HUES64 (cell line): ENCODE results near the gene PRKCZ.

Experiments
- H3K27ac ChIP-seq: 2 replicates; pipeline ENCODE4 v1.7.0; 2013; ENCODE audit warnings: low read depth, low read length, inconsistent platforms
- H3K27me3 ChIP-seq: 2 replicates; pipeline ENCODE4 v1.6.1; 2013; ENCODE audit warnings: mild to moderate bottlenecking, low read length; ENCODE audit not compliant: insufficient read depth
- H3K36me3 ChIP-seq: 2 replicates; pipeline ENCODE4 v1.6.1; 2013; ENCODE audit warnings: mild to moderate bottlenecking, low read length; ENCODE audit not compliant: insufficient read depth
- H3K4me1 ChIP-seq: 2 replicates; pipeline ENCODE4 v1.6.1; 2013; ENCODE audit warnings: mild to moderate bottlenecking, low read length, moderate library complexity; ENCODE audit not compliant: insufficient read depth
- H3K4me3 ChIP-seq: 2 replicates; pipeline ENCODE4 v1.5.1; 2013; ENCODE audit warnings: mild to moderate bottlenecking, low read length, moderate library complexity
- H3K9ac ChIP-seq: 2 replicates; pipeline ENCODE4 v1.6.1; 2013; ENCODE audit warnings: mild to moderate bottlenecking, low read depth, low read length
- H3K9me3 ChIP-seq: 2 replicates; pipeline ENCODE4 v1.6.1; 2013; ENCODE audit warnings: low read depth, low read length; ENCODE audit not compliant: insufficient read depth
- WGBS: fragments of 150-250, 120-280 bp; methylation state at CpG from one replicate; pipeline ENCODE4 v1.1.7; 2013; ENCODE audit warnings: missing lambda C conversion rate; 5-methylcytosine and 5-hydroxymethylcytosine counted together

PRKCZ gene

DNA sequence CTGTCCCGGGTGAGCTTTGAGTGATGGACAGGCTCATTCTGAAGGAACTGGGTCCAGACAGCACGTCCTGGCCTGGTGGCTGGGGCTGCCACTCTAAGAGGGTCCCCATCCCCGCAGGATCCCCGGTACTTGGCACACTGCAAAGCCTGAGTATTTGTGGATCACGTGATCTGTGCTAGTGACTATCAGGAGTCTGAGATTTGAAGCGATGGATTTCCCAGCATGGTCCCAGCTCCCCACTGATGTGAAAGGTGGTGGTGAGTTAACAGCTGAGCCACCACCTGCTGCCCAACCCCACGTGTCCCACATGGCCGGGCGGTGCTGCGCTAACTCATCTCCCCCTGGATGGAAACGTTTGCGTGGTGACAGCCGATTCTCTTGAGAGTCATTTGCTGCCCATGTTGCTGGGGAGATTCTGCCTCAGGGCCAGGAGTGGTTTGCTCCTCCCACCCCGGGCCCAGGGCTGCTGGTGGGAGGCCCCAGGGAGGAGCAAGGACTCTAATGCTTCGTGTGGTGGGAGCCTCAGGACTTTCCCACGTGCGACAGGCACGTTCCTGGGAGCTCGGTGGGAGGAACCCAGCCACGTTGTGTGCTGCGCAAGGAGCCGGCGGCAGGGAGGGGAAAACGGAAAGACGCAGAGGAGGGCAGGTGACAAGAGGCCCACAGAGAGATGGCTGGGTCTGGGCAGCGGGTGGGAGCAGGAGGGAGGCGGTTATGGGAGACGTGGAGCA, 129.2 kb downstream of the PRKCZ start:
- Histone ChIP-seq H3K27ac (no peak overlapping the region), H3K36me3 (peaks cover 22% of the 10 kb centered on the region), H3K9me3 (no peaks in the 10 kb centered on the region), H3K27me3 (no peaks in the 10 kb centered on the region), H3K4me3 (no peak overlapping the region), H3K9ac (no peak overlapping the region), H3K4me1 (no peaks in the 10 kb centered on the region)
- 89% methylated on average over 28 of the region's 28 CpGs for WGBS

DNA sequence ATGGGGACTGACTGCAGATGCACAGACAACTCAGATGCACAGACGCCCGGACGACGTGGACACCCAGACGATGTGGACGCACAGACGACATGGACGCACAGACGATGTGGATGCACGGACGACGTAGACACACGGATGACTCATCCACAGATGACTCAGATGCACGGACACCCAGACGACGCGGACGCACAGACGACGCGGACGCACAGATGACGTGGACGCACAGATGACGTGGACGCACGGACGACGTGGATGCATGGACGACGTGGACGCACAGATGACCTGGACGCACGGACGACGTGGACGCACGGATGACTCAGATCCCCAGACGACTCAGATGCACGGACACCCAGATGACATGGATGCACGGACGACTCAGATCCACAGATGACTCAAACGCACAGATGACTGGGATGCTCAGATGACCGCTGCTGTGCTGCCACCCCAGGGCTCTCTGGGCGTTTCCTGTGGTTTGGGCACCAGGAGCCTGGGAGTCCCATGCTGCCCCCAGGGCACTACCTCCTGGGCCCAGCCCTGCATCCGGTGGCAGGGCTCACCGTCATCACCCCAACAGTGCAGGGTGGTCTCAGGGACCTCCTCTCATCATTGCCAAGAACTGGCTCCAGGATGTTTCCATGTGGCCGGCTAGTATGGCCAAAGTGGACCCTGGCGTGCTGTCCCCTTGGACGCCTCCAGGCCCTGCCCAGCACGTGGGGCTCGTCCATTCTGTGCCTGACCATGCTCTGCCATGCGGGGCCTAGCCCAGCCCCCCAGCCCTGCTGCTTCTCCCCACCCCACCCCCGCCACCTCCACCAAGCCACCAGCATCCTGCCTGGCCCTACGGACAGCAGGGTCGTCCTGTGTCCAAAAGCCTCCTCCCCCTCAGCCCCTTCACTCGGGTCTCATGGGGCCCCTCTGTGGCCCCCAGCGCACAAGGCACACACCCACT, 130.4 kb downstream of the PRKCZ start:
- no peak overlapping the region for H3K27ac ChIP-seq

DNA sequence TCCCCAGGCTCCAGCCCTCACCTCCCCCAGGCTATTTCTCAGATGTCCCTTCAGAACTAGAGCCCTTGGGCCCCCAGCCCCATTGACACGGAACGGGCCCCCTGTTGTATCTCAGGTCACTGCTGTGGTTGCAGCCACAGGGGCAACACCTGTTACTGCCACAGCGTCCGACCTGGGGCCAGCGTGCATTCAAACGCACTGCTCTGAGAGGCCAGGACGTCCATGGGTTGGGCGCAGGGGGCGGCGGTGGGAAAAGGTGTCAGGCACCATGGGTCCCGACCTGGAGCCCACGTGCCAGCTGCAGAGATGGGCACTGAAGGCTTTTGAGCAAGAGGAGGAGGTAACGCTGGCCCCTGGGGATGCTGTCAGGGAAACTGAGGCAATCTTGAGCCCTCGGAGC, 131.1 kb downstream of the PRKCZ start:
- Histone ChIP-seq H3K4me1 (no peaks in the 10 kb centered on the region), H3K27me3 (no peaks in the 10 kb centered on the region), H3K9ac (no peak overlapping the region), H3K36me3 (peaks cover 36% of the 10 kb centered on the region), H3K4me3 (no peak overlapping the region), H3K27ac (no peak overlapping the region), H3K9me3 (no peaks in the 10 kb centered on the region)
- WGBS = 95% methylated on average over 14 of the region's 14 CpGs

More for the DNA sequence above, 130.4 kb downstream of the PRKCZ start:
- Histone ChIP-seq H3K4me1 (no peaks in the 10 kb centered on the region), H3K9ac (no peak overlapping the region), H3K27me3 (no peaks in the 10 kb centered on the region), H3K9me3 (no peaks in the 10 kb centered on the region), H3K4me3 (no peak overlapping the region), H3K36me3 (peaks cover 33% of the 10 kb centered on the region)
- 96% methylated on average over 58 of the region's 58 CpGs for WGBS

- Histone ChIP-seq H3K9me3 (no peaks in the 10 kb centered on the region), H3K4me1 (no peaks in the 10 kb centered on the region), H3K36me3 (peaks cover 36% of the 10 kb centered on the region), H3K4me3 (no peak overlapping the region), H3K27me3 (no peaks in the 10 kb centered on the region), H3K9ac (no peak overlapping the region), H3K27ac (no peak overlapping the region)
- 94% methylated on average over 11 of the region's 11 CpGs for WGBS
These were observed 131.5 kb downstream of the PRKCZ start for GRCh38 chr1:2181752-2182151.

GRCh38 chr1:2182376-2182775, 132.2 kb downstream of the PRKCZ start:
- Histone ChIP-seq H3K9ac (no peak overlapping the region), H3K36me3 (peaks cover 36% of the 10 kb centered on the region), H3K4me3 (no peak overlapping the region), H3K27me3 (no peaks in the 10 kb centered on the region), H3K27ac (no peak overlapping the region), H3K9me3 (no peaks in the 10 kb centered on the region), H3K4me1 (no peaks in the 10 kb centered on the region)
- WGBS = 97% methylated on average over 13 of the region's 13 CpGs

GRCh38 chr1:2183937-2184334, 133.7 kb downstream of the PRKCZ start:
- Histone ChIP-seq H3K4me1 (no peaks in the 10 kb centered on the region), H3K36me3 (peaks cover 28% of the 10 kb centered on the region), H3K9me3 (no peaks in the 10 kb centered on the region), H3K27ac (no peak overlapping the region), H3K9ac (no peak overlapping the region), H3K27me3 (no peaks in the 10 kb centered on the region), H3K4me3 (no peak overlapping the region)
- 95% methylated on average over 15 of the region's 15 CpGs for WGBS

GRCh38 chr1:2184531-2184930, 134.3 kb downstream of the PRKCZ start:
- Histone ChIP-seq H3K9ac (no peak overlapping the region), H3K36me3 (peaks cover 28% of the 10 kb centered on the region), H3K4me3 (no peak overlapping the region), H3K4me1 (no peaks in the 10 kb centered on the region), H3K27me3 (no peaks in the 10 kb centered on the region), H3K27ac (no peak overlapping the region), H3K9me3 (no peaks in the 10 kb centered on the region)
- 93% methylated on average over 18 of the region's 18 CpGs for WGBS

DNA sequence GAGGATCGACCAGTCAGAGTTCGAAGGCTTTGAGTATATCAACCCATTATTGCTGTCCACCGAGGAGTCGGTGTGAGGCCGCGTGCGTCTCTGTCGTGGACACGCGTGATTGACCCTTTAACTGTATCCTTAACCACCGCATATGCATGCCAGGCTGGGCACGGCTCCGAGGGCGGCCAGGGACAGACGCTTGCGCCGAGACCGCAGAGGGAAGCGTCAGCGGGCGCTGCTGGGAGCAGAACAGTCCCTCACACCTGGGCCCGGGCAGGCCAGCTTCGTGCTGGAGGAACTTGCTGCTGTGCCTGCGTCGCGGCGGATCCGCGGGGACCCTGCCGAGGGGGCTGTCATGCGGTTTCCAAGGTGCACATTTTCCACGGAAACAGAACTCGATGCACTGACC, 134.7 kb downstream of the PRKCZ start:
- no peak overlapping the region for H3K4me3 ChIP-seq
- 0 out of 2 replicates have a peak, but pooled peaks cover 2% of the 10 kb centered on the region for H3K4me1 ChIP-seq
- H3K27ac ChIP-seq = no peak overlapping the region
- WGBS = 96% methylated on average over 33 of the region's 33 CpGs
- peaks cover 28% of the 10 kb centered on the region for H3K36me3 ChIP-seq
- H3K9ac ChIP-seq = no peak overlapping the region
- H3K27me3 ChIP-seq = no peaks in the 10 kb centered on the region
- H3K9me3 ChIP-seq = no peaks in the 10 kb centered on the region

- WGBS = 96% methylated on average over 38 of the region's 38 CpGs
- no peak overlapping the region for H3K27ac ChIP-seq
- no peaks in the 10 kb centered on the region for H3K9me3 ChIP-seq
- no peak overlapping the region for H3K4me3 ChIP-seq
- H3K36me3 ChIP-seq = peaks cover 20% of the 10 kb centered on the region
- 0 out of 2 replicates have a peak, but pooled peaks cover 3% of the 10 kb centered on the region for H3K4me1 ChIP-seq
- H3K27me3 ChIP-seq = no peaks in the 10 kb centered on the region
- H3K9ac ChIP-seq = no peak overlapping the region
These were observed 136.0 kb downstream of the PRKCZ start for GRCh38 chr1:2185880-2186855.

DNA sequence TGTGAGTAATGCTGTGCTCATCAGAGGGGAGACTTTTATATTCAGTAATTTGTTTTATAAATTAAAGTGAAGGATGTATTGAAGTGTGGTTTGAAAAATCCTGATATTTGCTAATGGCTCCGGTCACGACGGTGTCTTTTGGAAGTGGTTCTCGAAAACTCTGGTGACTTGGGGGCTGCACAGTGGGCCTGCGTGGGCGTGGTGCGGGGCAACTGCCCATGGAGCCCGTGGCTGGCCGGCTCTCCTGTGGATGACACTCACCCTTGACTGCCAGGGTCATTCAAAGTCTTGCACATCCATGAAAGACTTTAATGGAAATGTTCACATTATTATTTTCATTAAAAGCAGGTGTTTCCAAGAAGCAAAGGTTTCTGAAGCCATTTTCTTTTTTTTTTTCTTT, 136.7 kb downstream of the PRKCZ start:
- WGBS = 91% methylated on average over 9 of the region's 9 CpGs

More for the DNA sequence above, 136.7 kb downstream of the PRKCZ start:
- no peak overlapping the region for H3K27ac ChIP-seq
- no peak overlapping the region for H3K4me3 ChIP-seq
- no peaks in the 10 kb centered on the region for H3K9me3 ChIP-seq
- H3K36me3 ChIP-seq = peaks cover 17% of the 10 kb centered on the region
- H3K4me1 ChIP-seq = 0 out of 2 replicates have a peak, but pooled peaks cover 3% of the 10 kb centered on the region
- H3K9ac ChIP-seq = no peak overlapping the region
- H3K27me3 ChIP-seq = no peaks in the 10 kb centered on the region
